GM21381 (cell line): ENCODE data around the gene ZNF700.
"Not testable (repeated sequence)": the region's sequence is repeated elsewhere in the genome, so short reads cannot be mapped to it uniquely, and the experiment has no call there.

Source experiments
- ATAC-seq: cut with Tn5 transposase; IDR thresholded peaks from one replicate; pipeline ENCODE4 v1.9.1; 2021; ENCODE audit warnings: mild to moderate bottlenecking, moderate library complexity; ENCODE audit not compliant: unreplicated experiment

The ZNF700 gene

DNA sequence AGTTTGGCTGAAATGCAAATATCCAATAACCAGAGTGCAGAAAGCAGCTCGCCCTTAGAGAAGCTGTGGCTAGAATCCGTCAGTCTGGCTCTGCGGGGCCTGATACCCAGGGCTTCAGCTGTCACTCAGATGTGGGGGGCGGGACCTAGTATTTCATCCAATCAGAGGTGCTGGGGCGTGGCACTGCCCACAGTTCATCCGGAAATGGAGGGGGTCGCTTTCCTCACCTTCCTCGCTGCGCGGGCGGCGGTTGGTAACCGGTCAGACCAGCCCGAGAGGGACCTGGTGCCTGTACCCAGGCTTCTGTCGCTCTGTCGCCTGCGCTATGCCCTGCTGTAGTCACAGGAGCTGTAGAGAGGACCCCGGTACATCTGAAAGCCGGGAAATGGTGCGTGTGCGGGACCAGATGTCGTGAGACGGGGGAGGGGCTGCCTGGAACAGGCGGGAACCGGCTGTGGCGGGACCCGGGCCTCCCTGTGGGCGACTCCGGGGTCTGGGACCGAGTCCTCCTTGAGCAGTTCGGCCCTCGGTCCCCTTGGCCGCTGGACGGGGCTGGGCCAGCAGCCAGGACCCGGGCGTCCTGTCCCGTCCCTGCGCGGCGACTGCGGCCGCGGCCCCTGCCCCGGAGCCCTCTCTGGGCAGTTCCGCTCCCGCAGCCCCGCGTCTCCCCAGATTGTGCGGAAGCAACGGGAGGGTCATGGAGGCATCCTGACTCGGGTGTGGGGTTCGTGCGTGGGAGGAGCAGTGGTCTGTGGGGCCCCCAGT is at the start of gene ZNF700:
TSS of gene ZNF700 (plus strand) at position 222 of the 765 bp plus-strand sequence. CDS start at position 326, 104 bp downstream.
- ATAC-seq = peak; percentile 84

DNA sequence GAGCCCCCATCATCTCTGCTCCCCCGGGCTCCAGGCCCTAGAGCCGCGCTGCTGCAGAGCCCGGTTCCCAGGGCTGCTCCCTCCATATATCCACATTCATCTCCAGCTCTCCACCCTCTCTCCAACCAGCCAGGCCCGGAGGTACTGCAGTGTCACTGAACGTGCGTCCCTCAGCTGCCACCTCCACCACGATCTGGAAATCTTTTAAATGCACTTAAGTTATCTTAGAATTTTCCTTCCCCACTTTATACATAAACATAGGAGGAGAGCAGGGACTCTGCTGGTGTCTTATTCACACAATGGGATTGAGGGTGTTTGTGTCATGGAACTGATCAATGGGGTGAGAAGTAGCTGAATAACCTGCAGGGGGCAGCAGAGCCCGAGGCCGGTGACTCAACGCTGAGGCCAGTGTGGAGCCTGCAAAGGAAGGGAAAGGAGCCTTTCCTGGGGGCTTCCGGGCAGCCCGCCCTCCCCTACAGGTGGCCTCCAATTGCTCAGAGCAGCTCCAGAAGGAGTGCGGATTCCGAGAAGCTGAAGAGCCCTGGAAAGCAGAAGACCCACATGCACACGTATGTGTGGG is 45.1 kb upstream of the ZNF700 start:
- ATAC-seq = not testable (repeated sequence)

DNA sequence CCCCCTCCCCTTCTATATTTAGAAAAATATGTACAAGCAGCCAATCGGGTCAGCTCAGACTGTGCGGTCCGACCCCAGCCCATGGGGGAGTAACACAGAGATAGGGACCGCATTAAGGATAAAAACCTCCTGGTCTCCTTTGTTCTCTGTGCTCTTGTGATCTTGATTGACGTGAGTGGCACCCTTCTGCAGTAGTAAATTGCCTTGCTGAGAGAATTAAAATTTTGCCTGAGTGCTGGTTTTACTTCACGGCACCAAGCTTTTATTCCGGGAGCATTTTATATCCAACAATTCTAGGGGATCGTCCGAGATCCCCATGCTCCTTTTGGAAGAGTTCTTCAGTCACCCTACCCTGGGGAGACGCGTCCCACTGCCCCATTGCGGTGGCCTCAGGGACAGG is 44.3 kb upstream of the ZNF700 start:
- no peak for ATAC-seq

DNA sequence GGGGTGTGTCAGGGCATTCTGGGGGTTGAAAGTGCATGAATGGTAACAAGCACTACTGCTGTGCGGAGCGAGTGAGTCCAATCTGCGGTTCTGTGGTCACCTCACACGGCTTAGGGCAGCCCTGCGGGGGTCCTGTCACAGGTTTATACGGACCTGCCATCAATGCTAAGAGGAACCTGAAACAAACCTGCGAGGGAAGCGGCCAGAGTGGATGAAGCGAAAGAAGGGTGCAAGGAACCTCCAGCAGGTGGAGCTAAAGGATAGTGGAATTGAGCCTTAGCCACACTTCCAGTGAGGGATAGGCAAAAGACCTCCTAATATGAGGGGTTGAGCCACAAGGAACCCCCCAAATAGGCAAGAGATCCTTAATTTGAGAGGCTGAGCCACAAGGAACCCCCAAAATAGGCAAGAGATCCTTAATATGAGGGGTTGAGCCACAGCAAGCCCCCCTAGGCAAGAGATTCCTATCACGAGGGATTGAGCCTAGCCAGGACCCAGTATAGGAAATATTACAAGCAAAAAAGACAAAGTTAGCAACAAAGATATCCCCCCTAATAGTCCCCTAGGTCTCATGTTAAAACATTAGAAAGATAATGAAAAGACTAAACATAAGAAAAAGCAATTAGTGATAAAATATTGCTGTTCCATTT is 43.6 kb upstream of the ZNF700 start:
- no peak for ATAC-seq

DNA sequence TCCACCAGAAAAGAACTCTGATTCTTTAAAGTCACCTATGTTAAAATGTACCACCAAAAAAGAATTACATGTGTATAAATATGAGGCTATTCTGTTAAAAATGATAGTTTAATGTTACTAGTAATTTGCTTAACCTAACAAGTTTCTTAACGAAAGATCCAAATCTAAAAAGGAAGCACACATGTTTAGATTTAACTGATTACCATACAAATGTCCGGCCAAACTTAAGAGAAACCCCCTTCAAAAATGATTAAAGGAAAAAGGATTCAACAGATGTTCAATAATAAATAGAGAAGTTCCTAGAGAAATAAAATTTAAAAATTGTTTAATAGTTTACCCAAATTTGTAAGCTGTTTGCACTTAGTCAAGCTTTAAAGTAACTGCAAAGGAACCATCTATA is 42.3 kb upstream of the ZNF700 start:
- ATAC-seq = no peak

DNA sequence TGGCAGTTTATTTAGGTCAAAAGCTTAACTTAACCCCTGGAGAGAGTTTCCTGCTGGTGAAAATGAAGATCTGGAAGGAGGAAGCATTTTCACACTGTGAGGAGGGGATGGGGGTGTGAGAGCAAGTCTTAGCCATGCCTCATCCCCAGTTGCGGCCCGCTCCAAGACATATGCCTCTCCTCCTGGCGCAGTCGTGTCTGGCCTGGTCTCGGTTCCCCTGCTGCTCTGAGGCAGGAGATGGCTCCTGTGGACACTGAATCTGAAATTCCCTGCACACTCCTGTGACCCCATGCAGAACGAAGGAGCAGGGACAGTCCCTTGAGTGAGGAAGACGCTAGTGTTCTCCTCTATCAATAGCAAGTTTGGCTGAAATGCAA is 37.7 kb upstream of the ZNF700 start:
- no peak for ATAC-seq

DNA sequence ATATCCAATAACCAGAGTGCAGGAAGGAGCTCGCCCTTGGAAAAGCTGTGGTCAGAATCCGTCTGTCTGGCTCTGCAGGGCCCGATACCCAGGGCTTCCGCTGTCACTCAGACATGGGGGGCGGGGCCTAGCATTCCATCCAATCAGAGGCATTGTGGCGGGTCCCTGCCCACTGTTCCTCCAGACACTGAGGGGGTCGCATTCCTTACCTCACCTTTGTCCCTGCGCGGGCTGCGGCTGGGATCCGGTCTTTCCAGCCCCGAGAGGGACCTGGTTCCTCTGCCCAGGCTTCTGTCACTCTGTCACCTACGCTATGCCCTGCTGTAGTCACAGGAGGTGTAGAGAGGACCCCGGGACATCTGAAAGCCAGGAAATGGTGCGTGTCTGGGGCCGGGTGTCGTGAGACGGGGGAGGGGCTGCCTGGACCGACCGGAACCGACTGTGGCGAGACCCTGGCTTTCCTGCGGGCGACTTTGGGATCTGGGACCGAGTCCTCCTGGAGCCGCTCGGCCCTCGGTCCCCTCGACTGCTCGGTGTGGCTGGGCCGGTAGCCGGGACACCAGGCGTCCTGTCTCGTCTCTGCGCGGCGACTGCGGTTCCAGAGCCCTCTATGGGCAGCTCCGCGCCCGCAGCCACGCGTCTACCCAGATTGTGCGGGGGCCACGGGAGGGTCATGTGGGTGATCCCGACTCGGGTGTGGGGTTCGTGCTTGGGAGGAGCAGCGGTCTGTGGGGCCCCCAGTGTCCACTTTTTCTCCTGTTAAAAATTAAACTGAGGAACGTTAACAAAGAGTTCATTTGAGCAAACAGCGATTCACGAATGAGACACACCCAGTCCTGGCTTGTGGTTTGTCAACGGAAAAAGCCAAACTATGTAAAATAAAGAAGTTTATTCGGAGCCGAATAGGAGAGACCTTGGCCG is 37.0 kb upstream of the ZNF700 start, which contains the start of gene ZNF69:
TSS of gene ZNF69 (plus strand) at position 172 of the 921 bp plus-strand sequence. CDS start at position 314, 142 bp downstream.
- ATAC-seq = no peak

DNA sequence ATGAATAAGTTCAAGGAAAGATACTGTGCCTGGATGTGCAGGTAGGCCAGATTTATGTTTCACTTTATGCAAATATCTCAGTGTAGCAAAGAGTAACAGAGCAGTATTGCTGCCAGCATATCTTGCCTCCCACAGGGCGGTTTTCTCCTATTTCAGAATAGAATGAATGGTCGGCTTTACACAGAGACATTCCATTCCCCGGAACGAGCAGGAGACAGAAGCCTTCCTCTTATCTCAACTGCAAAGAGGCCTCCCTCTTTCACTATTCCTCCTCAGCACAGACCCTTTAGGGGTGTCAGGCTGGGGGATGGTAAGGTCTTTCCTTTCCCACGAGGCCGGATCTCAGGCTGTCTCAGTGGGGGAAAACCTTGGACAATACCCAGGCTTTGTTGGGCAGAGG is 35.0 kb upstream of the ZNF700 start:
- not testable (repeated sequence) for ATAC-seq

DNA sequence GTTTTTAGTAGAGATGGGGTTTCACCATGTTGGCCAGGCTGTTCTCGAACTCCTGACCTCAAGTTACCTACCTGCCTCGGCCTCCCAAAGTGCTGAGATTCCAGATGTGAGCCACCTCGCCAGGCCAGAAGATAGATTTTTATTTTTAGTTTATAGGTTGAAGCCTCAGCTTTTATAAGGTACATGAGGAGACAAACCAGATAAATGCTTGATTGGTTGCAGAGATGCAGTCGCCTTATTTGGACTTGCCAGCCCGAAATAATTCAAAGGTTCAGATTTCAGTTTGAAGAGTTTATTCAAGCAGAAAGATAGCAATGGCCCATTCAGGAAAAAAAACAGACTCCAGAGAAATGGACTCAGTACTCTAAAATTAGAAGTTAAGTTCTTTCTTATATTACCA is 34.3 kb upstream of the ZNF700 start:
- no peak for ATAC-seq

DNA sequence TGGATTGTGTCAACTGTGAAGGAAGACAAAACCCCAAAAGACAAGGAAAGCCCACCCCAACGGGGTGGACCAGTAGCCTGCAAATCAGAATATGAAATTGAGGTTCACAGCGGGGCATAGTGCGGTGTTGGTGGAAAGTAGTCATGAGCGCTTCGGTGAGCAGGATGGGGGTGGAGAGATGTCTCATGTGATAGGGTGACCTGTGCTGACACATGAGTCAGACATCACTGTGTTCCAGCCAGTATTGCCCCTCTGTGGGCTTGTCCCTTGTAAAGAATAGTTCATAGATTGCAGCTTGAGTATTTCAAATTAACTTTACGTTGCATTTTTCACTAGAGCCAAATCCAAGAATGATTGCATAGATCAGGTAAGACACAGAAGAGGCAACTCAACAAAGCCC is 30.1 kb upstream of the ZNF700 start:
- ATAC-seq = no peak

DNA sequence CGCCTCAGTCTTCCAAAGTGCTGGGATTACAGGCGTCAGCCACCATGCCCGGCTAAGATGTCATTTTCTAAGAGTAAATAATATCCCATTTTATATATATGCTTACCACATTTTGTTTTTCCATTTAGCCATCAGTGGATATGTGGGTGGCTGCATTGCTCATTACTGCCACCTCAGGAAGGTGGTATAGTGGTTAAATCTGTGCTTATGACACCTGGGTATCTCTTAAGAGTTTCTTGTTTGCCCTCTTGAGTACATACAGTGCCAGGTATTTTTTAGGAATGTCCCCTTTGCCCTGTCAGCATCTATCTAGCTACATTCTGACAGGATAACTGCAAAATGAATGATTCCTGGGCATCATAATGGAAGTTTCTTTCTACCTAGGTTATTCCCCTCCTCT is 22.7 kb upstream of the ZNF700 start:
- no peak for ATAC-seq

DNA sequence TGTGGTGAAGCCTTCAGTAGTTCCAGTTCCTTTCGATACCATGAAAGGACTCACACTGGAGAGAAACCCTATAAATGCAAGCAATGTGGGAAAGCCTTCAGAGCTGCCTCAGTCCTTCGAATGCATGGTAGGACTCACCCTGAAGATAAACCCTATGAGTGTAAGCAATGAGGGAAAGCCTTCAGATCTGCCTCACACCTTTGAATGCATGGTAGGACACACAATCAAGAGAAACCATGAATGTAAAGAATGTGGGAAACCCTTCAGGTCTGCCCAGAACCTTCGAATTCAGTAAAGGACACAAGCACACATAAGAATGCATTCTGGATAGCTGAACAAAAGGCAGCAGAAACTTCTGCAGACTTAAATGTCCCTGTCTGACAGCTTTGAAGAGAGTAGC is 19.0 kb upstream of the ZNF700 start:
- no peak for ATAC-seq

DNA sequence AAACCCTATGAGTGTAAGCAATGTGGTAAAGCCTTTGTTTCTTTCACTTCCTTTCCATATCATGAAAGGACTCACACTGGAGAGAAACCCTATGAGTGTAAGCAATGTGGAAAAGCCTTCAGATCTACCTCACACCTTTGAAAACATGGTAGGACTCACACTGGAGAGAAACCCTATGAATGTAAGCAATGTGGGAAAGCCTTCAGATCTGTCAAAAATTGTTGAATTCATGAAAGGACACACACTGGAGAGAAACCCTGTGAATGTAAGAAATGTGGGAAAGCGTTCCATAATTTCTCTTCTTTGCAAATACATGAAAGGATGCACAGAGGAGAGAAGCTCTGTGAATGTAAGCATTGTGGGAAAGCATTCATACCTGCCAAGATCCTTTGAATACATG is 13.0 kb upstream of the ZNF700 start:
- ATAC-seq = not testable (repeated sequence)

DNA sequence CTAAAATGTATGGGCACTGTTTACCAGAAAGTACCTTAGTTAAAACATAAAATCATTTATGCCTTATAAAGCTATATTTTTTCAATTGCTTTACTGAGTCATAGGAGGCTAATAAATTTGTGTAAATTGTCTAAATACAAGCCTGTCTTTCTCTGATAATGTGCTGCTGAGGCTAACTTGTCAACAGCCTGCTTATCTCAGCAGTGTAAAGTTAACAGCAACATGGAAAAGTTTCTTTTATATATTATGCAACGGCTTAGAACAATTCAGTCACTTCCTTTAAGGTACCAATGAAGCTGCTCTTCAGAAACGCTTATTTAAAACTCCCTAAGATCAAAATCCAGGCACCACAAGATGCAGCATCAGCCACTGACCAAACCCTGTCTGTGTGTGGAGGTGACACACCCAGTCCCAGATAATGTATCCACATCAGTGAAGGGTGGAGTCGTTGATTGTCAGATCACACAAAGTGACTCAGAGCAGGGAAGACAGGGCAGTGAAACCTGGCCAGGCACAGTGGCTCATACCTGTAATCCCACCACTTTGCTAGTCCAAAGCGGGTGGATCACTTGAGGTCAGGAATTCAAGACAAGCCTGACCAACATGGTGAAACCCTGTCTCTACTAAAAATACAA is 10.4 kb upstream of the ZNF700 start:
- ATAC-seq = not testable (repeated sequence)

DNA sequence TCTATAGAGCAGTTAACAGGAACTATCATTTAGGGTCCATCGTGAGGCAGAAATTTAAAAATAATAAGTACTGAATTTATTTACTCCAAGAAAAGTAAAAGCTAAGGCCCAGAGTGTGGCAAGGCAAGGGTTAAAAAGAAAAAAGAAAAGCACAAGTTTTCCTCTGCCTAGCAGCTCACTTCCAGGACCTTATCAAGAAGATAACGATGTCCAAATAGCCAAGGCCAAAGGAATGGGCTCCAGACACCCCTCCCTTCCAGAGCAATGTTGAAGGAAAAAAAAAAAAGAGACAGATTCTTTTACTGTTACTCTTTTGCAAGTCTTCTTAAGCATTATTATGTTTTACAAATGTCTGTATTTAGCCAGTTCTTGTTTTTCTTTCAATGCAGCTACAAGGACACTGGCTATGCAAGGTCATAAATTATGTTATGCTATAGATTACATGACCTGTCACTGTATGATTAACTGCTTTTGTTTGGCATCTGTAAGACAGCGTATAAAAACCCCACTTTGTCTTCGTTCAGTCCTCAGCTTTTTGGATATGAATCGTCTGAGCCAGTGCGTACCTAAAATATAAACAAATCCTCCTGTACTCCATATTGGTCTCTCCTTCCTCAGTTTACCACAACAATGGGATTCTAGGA is 2.9 kb upstream of the ZNF700 start:
- no peak for ATAC-seq

DNA sequence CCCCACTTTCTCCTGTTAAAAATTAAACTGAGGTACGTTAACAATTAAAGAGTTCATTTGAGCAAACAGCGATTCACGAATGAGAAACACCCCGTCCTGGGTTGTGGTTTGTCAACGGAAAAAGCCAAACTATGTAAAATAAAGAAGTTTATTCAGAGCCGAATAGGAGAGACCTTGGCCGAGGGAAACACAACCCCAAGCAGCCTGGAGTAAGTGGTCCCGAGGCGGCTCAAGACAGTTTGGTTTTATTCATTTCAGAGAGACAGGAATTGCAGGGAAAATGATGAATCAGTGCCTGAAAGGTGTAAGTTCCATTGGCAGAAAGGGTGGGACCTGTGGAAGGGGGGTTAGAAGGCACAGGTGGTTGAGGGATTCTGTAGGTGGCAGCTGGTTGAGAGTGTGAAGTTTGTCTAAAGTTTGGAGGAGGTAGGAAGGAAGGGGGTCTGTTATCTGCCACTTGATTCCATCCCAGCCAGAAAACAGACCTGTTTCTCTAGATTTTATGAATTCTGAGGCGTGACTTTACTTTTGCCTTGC is 812 bp downstream of the ZNF700 start:
- not testable (repeated sequence) for ATAC-seq

DNA sequence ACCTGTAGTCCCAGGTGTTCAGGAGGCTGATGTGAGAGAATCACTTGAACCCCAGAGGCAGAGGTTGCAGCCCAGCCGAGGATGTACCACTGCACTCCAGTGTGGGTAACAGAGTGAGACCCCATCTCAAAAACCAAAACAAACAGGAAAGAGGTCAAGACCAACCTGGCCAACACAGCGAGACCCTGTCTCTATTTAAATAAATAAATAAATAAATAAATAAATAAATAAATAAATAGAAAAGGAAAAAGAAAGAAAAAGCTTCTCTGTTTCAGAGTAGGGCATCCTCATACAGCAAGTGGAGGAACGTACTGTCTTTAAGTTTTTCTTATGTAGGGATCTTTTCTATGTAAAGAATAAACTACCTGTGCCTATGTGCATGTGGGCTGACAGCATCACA is 2.3 kb downstream of the ZNF700 start:
- ATAC-seq = no peak

DNA sequence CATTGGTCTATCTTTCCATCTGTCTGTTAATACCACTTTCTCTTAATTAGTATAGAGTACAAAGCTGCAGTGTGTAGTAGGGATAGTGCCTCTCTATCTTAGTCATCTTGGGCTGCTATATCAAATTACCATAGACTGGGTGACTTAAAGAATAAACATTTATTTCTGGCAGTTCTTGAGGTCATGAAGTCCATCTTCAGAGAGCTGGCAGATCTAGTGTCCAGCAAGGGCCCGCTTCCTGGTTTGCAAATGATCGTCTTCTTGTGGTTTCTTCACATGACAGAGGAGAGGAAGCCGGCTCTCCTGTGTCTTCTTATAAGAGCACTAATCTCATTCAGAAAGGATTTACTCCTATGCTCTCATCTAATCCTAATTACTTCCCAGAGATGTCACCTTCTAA is 6.1 kb downstream of the ZNF700 start:
- no peak for ATAC-seq

DNA sequence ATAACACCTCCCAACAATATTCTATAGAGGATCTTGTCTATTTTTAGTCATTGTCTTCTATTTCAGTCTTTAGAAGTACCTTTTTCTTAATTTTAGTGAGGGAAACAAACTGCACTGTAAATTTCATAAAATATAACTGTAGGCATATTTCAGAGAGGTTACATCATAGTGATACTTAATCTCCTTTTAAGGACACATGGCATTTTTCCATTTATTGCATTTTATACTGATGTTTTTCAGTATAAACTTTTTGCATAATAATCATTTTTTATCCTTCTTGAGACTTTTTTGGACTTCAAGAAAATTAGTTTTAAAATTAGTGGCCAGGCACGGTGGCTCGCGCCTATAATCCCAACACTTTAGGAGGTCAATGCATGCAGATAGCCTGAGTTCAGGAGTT is 6.6 kb downstream of the ZNF700 start:
- no peak for ATAC-seq

DNA sequence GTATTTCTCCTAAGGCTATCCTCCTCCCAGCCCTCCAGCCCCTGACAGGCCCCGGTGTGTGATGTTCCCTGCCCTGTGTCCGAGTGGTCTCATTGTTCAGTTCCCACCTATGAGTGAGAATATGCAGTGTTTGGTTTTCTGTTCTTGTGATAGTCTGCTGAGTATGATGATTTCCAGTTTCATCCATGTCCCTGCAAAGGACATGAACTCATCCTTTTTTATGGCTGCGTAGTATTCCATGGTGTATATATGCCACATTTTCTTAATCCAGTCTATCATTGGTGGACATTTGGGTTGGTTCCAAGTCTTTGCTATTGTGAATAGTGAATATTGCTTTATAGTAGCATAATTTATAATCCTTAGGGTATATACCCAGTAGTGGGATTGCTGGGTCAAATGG is 10.9 kb downstream of the ZNF700 start:
- ATAC-seq = not testable (repeated sequence)
